HG03196 (cell line): Measurements from ENCODE around the gene KLF16.

Experiments
- ATAC-seq: cut with Tn5 transposase; IDR thresholded peaks from one replicate; pipeline ENCODE4 v1.9.1; 2021; ENCODE audit not compliant: unreplicated experiment

Gene KLF16

DNA sequence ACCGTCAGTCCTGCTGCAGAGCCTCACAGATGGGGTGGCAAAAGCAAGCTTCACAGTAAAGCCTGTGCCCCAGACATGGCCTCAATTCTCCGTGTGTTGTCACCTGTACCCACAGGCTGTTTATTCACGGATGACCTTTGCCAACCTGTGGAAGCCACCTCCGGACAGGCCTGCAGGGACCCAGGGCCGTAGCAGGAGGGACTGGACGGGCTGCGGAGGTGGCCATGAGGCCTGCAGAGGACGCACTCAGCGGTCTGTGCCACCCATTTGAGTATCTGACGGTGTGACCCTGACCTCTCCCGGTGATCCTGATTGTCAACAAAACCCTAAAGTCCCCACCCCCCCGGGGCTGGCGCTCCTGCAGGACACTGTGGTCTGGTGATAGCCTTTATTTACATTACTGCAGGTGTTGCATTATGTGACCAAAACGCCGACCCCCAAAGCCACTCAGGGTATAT is 7.8 kb upstream of the KLF16 start:
- no peak for ATAC-seq

DNA sequence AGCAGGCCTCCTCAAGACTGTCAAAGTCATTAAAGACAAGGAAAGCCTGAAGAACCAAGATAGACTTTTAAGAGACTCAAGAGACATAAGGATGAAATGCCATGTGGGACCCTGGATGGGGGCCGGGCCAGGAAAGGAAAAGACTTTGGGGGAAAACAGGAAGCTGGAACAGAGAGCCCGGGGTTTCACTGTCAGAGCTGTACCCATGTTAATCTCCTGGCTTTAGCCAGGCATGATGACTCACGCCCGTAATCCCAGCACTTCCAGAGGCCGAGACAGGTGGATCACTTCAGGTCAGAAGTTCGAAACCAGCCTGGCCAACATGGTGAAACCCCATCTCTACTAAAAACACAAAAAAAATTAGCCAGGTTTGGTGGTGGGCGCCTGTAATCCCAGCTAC is 5.6 kb upstream of the KLF16 start:
- ATAC-seq: no peak

DNA sequence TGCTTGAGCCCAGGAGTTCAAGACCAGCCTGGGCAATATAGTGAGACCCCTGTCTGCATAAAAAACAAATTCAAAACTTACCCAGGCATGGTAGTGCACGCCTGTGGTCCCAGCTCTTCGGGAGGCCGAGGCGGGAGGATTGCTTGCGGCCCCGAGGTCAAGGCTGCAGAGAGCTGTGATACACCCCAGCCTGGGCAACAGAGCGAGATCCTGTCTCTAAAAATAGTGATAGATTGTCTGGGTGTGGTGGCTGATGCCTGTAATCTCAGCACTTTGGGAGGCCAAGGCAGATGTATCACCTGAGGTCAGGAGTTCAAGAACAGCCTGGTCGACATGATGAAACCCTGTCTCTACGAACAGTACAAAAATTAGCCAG is 4.0 kb upstream of the KLF16 start:
- ATAC-seq: no peak

GRCh38 chr19:1866693-1867348 is 3.4 kb upstream of the KLF16 start:
- ATAC-seq: no peak

GRCh38 chr19:1865172-1866010 is 2.0 kb upstream of the KLF16 start:
- no peak for ATAC-seq

GRCh38 chr19:1864480-1865171 is 1.2 kb upstream of the KLF16 start:
- ATAC-seq: peak; percentile 42

- ATAC-seq: peak; percentile 53
Measured at GRCh38 chr19:1863638-1864479, 480 bp upstream of the KLF16 start.

- no peak for ATAC-seq
Measured at GRCh38 chr19:1862424-1863327, 703 bp downstream of the KLF16 start.

DNA sequence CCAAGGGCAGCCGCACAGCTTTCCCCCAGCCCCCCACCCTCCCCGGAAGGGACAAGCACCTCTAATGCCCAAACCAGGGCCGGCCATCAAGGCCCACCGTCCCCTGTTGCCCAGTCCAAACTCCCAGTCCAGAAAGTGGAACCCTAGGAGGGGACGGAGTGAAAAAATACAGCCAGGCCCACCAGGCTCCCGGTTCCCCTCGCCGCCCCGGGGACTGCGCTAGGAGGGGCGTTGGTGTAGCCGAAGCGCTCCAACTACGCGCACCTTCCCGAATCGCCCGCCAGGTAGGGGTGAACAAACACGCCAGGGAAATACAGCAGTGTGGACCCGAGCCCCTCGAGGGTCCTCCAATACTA is 1.3 kb downstream of the KLF16 start:
- ATAC-seq: no peak

GRCh38 chr19:1861599-1862031 is 1.8 kb downstream of the KLF16 start:
- no peak for ATAC-seq

DNA sequence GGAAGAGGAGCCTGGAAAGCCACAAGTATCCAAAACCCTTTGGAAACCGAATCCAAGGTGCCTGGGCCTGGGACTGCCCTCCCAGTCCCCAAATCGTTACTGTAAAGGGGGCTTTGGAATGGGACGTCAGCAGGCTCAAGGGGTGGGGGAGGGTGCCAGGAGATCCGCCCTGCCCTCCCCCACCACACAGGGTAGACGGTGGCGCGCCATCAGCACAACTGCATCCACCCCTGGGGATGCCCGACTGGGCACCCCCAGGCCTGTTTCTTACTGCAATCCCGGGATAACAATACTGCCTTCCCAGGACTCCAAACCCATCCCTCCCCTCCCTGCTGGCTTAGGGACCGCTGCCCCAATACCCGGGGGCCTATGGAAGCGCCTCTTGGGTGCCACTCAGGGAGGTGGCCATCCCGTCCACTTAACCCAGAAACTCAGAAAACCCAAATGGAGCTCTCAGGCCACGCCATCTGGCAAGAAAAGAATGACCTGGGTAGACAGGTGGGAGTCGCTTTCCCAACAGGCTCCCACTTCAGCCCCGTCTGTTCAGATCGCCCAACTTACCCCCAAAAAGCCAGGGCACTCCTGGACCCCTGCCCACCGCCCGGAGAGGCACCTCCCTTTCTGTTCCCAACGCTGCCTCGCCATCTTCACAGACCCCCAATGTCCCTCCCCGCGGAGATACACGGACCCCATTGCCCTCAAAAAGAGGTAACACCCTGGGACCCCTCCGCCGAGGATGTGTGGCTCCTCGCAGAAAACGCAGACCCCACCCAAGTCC is 2.4 kb downstream of the KLF16 start:
- no peak for ATAC-seq

DNA sequence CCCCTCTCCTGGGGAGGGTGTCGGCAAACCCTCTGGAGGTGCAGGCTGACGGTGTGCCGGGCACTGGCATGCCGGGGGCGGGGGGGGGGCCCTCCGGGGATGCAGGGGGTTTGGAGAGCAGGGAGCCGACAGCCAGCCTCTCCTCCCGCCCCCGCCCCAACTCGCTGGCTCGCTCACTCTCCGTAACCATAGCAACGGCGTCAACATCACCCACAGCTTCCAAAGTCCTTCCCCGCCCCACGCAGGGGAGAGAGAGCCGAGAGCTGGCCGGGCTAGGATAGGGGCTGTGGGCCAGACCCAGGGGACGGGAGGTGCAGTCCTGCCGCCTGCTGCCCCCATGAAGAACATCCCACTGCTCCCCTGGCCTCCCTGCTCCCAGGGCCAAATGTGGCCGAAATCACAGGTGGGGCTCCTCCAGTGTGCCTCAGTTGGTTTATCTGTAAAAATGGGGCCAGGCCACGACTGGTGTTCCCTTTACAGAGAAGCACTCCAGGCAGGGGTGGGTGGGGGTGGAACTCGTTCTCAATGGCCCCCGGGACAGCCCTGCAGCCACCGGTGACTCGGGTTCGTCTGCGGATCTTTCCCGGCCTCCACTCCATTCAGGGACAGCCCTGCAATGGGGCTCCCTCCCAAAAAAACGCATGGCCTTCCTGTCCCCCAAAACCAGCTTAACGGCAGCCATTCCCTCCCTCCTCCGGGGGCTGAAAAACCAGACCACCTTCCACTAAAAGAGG is 3.2 kb downstream of the KLF16 start:
- ATAC-seq: no peak

DNA sequence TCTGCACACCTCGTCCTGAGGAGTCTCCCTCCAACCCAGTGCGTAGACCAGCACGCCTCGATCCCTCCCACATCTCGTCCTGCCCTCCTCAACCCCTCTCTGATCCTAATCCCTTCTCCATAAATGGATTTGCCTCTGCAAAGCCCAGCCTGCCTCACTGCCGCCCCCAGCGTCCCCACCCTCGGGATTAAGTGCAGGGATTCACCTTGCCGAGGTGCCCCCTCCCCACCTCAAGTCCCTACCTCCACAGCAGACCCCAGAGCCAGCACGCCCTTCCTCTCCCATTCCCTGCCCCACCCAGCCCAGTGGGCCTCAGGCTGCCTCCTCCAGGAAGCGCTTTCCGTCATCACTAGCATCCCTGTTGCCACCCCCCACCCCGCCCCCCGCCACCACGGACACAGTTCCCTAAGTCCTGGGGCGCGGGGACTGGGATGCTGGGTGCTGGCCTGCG is 4.0 kb downstream of the KLF16 start:
- no peak for ATAC-seq

- no peak for ATAC-seq
Measured at GRCh38 chr19:1858412-1859081, 4.8 kb downstream of the KLF16 start.

DNA sequence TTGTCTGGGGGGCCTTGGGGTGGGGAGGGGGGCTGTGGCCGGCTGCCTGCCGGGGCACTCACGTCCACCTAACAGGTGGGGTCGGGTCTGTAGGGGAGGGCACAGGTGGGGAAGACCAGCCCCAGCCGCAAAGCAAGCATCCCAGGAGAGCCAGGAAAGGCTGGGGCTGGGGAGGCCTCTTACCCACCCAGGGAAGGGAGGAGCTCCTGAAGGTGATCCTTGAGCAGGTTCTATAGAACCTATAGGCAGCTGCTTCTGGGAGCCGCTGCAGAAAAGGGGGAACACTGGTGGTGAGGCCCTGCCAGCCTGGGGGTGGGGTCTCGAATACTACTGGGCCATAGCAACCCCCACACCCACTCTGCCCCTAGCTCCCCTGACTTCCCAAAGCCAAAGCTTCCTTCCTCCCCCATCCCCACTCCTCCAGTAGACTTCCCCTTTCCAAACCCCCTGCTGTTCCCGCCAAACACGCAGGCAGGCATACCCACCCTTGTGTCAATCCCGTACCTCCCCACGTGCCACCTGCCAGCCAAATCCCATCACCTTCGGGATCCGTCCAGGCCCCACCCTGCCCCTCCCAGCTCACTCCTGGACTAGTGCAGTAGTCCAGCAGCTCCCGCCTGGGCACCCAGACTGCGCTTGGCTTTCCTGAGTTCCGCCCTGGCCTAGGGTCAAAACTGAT is 5.6 kb downstream of the KLF16 start:
- no peak for ATAC-seq

GRCh38 chr19:1856698-1857603 is 6.4 kb downstream of the KLF16 start:
- no peak for ATAC-seq
